T-helper 22 cell (primary cell): ENCODE results near the gene RAPGEF4.

Source experiments
- DNase-seq: peaks from one replicate; pipeline ENCODE4 v3.0.0-alpha.2; 2020; ENCODE audit warnings: low read depth

RAPGEF4 gene

DNA sequence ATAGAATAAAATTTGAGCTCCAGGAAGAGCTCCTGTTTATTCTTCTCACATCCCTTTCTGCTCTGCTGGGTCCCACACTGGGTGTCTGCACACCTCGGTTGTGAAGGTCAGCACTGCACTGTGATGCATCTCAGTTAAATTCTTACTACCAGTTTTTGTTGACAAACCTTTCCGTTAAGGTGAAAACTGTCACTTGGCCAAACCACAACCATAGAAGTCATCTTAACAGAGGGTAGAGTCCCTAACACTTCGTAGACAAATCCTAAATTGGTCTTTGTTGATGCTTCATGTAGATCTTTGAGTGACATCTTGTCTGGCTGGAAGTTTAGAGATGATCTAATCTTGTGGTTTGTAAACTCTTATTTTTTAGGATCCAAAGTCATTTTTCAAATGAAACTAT is 172.6 kb downstream of the RAPGEF4 start:
- no peak for DNase-seq

DNA sequence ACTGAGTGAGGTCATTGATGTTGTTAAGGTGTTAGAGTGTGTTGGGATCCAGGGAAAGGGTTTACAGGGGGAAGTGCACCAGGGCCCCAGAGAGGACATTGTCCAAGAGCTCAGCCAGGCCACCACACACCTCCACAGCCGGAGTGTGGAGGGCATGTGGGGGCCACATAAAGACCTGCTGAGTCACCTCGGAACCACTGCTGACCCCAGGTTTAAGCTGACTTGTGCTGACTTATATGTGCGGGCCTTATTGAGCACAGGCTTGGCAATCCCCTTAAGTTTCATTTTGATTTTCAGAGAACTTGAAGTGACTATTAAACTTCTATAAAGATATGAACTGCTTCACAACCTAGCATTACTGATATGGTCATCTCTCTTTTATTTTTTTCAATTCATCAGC is 173.8 kb downstream of the RAPGEF4 start:
- DNase-seq, result no peak

DNA sequence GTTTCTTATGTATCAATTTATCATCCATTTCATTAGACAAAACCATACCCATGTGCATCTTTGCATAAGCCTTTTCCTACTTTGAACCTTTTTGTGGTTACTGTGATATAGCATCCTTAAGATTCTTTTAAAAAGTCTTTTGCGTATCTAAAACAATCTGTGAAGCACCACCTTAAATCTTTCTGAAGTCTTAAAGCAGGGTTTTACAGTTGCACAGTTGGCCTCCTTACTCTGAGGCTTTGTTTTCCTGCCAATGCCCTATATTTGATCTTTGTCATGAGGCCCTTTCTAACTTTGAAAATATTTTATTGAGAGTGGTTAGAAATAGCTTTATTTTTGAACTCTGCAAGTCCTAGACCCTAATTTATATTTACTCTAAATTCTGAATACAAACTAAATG is 176.6 kb downstream of the RAPGEF4 start:
- no peak for DNase-seq

DNA sequence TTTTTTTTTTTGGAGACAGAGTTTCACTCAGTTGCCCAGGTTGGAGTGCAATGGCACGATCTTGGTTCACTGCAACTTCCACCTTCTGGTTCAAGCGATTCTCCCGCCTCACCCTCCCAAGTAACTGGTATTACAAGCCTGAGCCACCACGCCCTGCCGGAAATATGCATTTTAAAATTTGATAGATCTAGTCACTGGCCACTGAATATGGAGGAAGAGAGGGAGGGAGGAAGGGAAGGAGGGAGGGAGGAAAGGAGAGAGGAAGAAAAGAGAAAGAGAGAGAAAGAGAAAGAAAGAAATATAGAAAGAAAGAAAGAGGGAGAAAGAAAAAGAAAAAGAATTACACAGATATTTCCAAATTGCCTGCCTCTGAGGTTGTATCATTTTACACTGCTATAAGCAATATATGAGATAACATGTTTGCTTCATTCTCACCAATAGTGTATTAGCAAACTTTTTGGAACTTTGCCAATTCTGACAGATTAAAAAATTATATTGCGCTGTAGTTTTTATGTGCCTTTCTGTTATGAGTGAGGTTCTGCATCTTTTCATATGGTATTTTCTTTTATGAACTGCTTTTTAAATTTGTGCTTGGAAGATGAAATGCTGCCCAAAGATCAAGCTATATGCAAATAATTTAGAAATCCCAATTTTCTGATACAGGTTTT is 178.8 kb downstream of the RAPGEF4 start:
- no peak for DNase-seq

DNA sequence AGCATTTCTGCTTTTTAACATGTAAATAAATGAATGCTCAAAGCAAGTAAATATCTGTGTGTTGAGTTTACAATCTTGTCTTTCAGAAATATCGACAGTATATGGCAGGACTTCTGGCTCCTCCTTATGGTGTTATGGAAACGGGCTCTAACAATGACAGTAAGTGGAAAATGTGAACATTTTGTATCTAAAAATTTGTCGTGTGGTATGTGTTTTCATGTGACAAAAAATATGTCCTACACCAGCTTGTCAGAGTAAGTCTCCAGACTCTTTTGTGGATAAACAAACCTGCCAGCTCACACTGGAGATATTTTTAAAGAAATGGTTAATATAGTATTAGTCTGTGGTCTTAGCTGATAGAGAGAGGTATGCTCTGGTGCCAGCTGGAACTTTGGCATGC is 182.1 kb downstream of the RAPGEF4 start:
- DNase-seq, result no peak

DNA sequence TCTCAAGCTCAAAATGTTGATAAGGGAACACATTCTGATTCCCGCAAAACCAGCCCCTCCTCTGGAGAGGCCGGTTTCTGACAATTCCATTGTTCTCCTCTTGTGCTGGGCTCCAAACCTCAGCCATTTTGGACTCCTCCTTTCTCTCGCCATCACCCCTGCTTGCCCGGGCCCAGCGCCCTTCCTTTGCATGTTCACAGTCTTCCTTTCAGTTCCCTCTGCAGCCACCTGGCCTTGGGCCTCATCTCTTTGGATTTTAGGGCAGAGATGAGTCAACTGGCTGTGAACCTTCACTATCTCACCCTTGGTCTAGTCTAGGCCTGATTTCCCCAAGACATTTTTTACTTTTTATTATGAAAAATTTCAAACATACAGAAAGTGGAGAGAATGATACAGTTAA is 184.1 kb downstream of the RAPGEF4 start:
- DNase-seq, result no peak

DNA sequence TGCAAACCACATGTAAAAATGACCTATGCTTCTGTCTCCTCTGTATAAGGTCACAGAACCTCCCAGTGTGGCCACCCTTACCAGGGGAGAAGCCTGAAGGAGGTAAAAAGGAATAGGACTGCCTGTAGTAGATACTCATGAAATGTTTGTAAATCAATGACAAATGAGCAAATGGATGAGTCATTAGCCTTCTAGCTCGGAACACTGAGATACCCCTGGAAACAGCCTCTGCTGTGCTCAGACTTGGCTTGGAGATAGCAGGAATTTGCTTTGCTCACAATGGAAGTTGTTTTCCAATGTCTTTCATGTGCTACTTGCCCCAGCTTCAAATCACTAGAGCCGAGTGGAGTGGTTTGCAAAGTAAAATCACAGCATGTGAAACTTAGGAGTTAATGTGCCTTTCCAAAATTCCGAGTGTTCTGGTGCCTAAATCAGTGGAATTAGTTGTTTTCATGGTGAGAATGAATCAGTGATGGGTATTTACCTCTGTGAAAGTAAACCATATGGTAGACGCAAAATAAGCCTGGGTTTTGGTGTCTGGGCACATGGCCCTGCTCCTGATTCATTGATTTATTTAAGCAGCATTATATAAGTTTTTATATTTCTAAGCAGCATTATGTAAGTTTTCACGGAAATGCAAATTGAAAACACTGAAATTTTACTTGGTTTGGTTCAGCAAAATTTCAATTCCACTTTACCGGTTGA is 186.0 kb downstream of the RAPGEF4 start:
- DNase-seq, result no peak

DNA sequence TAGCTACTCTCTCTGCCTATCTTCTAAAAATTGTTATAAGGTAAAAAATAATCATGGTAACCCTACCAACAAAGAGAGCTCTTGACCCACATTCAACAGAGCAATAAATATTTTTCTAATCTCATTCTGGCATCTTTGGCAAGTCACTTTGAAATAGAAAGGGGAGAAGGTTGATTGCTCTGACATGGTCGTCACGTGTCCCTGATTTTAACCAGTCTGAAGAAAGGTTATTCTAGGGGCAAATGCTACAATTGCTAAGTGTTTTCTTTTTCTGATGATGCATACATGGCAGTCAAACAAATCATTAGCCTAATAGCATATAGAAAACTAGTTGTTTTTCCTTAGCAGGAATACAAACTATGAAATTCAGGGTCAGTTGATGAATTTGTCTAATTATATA is 186.7 kb downstream of the RAPGEF4 start:
- no peak for DNase-seq

DNA sequence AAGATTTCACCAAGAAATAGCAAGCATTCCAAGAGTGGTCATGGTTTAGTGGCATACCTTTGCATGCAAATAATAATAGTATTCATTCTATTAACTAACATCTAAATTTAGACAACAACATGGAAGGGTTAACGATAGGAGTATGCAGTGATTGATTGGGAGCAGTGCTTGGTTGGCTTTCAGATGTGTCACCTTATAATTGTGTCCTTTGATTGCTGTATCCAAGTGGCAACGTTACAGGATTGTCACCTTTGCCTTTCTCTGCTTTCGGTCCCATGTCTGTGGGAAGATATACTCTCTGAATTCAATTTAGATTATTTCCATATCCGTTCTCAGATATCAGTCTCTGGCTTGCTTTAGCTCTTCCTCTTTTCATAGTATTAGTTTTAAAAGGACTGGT is 187.2 kb downstream of the RAPGEF4 start:
- DNase-seq, result no peak

DNA sequence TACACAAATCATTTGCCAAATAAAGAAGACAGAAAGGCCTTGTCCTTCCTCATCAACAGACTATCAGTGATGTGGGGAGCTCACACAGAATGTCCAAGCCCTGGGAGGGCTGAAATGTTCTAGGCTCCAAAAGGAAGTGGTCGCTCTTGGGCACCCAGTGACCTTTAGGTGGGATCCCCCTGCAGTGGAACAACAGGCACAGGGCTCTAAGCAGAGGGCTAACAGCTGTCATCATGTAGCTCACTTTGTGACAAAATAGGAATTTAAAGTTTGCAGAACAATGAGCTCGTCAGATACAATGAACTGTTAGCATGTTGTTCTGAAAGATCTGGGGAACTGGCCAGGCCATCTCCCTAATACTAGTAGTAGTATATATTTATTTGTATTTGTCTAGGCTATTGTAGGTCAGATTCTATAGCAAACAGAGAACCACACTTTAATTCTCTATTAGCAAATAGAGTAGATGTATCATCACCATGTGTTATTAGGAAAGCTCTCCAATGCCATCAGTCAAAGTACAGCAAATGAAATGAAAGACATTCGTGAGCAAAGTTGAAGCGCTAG is 188.5 kb downstream of the RAPGEF4 start:
- no peak for DNase-seq

DNA sequence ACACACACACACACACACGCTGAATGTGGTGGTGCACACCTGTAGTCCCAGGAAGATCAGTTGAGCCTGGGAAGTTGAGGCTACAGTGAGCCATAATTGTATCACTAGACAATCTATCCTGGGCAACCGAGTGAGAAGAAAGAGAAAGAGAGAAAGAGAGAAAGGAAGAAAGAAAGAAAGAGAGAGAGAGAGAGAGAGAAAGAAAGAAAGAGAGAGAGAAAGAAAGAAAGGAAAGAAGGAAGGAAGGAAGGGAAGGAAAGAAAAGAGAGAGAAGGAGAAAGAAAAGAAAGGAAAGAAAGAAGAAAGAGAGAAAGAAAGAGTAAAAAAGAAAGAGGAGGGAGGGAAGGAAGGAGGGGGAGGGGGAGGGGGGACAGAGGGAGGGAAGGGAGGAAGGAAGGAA is 190.0 kb downstream of the RAPGEF4 start:
- DNase-seq, result no peak

DNA sequence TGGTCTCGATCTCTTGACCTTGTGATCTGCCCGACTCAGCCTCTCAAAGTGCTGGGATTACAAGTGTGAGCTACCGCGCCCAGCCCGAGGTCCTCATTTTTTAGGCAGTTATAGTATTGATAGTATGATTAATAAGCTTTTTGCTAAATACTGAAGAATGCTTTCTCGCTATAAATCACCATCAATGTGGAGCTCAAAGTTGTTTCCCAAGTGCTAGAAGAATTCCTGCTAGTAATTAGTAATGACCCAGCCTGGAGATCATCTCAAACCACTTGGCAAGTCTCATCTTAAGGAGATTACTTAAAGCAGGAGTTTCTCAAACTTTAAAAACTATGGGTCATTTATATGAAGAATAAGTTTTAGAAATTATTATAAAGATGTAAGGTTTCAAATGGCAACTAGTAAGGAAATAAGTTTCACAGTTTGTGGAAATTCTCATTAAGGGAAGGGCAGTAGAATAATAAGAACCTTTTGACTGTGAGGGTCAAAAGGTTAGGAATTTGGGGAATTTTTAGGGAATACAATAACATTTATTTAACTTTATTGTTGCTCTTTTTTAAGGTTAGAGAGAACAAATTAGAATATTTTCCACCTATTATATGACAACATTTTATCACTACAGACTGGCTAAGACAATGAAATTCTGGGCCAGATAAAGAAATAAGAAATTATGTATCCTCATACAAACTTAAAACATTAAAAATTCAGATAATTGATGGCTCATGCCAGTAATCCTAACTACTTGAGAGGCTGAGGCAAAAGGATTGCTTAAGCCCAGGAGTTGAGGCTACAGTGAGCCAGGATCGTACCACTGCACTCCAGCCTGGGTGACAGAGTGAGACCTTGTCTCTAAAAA is 191.4 kb downstream of the RAPGEF4 start:
- no peak for DNase-seq

DNA sequence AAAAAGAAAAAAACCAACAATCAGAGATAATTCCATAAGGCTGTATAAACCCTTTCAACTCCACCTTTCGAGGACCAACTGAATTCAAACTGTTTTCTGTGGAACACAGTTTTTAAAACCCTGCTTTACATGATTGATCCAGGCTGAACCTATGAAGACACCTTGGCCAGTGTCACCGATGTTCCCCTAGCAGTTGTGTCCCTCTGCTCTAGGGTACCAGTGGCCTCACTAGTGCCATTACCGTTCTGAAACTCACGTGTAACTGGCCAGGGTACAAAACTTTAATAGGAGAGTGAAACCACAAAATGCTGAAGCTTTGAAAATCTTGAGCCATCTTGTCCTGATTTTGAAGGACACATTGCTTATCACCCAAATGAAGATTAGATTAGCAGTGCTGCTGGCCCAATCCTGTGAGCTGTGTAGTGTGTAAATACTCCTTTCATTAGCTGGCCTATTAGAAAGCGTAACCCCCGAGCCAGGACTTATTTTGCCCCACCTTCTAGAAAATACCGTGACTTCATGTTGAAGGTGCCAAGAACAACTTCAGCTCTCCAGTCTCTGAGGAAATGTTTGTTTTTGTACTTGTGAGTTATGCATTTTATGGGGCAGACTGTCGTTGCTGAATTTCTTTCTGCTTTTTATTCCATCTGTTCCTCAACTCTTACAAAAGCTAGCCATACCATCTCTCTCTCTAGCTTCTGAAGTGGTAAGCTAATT is 192.2 kb downstream of the RAPGEF4 start:
- DNase-seq, result no peak

DNA sequence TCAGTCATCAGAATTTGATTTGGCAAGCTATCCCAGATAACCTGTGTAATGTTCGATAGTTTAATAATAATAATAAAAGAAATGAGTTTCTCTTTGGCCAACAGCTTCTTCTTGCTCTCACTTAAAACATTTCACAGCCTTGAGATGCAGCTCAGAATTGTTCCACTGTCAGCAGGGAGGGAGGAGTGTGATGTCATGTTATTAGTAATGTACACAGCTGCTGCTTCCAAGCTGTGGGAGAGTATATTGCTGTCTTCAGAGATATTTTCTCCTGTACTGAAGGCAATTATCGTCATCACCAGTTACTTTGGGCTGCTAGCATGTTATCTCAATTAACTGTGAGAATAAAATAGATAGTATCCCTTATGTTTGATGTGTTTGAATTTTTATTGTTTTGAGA is 193.1 kb downstream of the RAPGEF4 start:
- no peak for DNase-seq

DNA sequence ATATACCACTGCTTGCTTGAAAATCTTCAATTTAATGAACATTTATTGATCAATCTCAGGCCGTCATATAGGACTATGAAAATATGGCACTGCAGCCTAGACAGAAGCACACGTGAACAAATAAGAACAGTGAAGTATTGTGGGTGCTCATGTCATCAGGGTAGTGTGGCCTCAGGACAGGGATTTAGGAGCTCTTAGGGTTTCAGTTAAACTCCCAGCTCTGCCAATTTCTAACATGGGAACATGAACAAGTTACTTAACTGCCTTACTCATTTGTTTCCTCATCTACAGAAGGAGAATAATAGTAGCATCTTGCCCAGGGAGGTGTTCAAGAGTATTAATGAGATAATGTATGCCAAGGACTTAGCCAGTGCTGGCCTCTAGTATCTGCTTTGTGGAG is 194.0 kb downstream of the RAPGEF4 start:
- DNase-seq, result no peak

DNA sequence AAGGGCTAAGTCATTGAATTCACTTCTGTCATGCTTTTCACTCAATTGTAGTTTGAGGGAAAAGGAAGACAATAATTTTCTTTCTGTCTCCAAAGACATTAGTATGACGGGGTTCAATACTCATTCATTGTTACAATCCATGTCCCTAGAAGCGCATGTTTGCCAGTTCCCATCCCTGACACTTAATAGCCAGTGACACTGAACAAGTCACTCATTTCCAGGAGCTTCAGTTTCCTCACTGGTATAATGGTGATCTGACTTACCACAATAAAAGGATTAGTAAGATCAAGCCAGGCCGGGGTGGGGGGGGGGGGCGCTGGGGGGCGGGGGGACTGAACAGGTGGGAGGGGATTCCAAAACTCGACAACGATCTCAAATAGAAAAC is 195.2 kb downstream of the RAPGEF4 start:
- no peak for DNase-seq

DNA sequence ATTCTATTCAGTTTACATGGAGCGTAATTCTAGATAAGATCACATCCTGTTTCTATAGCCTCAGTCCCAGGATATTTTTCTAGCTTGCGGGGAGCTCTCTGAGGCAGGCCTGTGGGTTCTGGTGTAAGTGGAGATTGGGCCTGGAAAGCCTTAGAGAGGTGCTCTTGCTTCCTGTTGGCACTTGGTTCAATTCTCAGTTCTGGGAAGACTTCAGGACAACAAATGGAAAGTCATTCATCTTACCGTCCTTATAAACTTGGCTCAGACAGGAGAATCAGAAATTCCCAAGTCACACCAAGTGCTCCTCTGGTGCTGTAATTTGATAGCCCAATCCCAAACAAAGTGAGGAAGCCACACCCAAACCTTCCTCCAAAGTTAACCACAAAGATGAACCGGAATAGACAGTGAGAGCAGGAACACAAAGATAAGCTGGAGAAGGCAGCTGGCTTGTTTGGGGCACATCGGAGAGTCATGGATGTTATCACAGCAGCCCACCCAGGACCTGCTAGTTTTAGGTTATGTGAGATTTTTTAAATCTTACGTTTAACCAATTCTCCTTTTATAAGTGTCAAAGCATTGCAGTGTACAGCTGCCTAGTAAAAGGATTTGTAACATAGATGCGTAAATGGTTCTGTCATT is 195.7 kb downstream of the RAPGEF4 start:
- no peak for DNase-seq

DNA sequence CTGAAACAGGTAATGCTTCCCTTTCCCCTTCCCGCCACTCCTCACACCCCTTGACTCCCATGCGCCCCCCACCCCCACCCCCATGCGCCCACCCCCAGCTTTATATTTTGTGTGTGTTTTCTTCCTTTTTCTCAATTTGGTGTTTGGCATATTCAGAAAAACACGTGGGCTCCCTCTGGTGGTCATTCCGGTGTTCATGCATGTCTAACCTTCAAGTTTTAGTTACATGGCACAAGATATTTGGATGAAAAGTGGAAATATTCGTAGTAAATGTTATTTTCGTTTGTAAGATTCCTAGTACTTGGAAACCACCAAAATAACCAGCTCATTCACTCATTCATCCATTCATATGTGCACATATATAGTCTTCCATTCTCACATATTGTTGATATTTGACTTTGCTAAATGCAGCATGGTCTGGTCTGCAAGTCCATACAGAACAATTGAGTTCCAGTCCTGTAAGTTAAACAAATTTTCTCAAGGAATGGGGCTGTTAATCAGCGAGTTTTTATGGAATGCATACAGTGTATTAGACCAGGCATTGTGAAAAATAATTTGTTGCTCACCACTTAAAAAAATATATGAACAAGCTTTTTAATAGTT is 196.4 kb downstream of the RAPGEF4 start:
- DNase-seq, result peak; percentile 6

DNA sequence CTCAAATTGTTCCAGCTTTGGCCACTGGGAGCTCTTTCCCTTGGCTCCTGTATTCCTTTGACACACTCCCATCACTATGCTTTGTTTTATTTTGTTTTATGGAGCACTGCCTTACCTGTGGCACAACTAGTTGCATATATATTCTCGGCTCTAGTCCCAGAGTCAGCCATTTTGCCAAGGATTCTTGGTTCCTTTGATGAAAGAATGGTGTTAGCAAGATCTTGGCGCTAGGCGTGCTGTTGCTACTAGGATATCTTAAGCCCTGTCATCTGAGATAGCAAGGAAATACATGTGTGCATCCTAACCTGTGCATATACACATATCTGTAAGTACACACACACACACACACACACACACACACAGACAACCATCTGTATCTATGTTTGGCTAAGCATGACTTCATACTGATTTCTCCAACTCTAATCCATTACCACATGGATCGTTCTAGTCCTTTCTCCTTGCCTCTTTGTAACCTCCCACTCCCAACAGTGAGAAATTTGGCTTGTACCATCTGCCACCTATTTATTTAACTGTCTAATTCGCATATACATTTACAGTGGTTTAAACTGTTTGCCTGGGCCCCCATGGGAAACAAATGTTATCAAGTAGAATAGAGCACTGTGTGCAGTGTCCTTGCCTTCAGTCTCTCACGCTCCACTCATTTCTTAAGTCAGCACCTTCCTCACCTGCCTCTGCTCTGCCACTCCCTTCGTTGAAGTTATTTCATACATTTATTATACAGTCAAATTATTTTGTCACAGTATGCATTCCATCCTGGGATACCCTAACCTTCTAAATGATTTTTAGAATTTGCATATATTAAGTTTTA is 202.5 kb downstream of the RAPGEF4 start:
- no peak for DNase-seq

DNA sequence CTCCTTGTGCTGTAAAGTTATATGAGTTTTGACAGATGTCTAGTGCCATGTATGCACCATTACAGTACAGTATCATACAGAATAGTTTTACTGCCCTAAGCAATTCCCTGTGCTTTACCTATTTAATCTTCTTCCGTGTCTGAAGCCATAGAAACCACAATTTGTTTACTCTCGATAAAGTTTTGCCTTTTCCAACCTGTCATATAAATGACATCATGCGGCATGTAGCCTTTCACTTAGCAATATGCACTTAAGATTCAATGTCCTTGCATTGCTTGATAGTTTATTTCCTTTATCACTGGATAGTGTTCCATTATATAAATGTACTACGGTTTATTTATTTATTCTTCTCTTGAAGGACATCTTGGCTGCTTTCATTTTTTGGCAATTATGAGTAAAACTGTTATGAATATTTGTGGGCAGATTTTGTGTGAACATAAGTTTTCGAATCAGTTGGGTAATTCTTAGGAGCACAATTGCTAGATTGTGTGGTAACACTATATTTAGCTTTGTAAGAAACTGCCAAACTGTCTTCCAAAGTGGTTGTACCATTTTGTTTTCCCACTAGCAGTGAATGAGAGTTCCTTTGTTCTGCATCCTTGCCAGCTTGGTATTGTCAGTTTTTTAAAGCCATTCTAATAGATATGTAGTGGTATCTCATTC is 203.2 kb downstream of the RAPGEF4 start:
- no peak for DNase-seq
